ENCODE measurements around the gene ERMP1.

The ERMP1 gene

DNA sequence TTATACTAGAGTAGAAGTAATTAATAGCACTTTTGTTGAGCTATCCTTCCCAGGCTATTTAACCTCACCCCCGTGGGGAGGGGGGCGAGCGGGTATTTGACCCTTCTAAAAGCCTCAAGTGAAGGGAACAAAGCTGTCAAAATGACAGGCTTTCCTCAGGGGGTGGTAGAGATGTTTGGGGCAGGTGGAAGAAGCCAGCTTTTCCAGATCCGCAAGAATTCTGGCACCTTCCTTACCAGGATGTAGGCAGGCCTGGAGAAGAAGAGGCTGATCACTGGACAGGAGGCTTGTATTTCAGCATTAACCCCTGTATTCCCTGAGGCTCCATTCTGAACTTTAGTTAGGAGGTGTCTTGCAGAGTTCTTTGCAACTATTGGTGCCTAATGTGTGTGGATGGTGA, 31.5 kb upstream of the ERMP1 start:
- Mint-ChIP-seq H3K27me3 (no peaks in the 10 kb centered on the region), H3K4me3 (no peak overlapping the region), H3K36me3 (peaks cover 2% of the 10 kb centered on the region), H3K4me1 (no peaks in the 10 kb centered on the region), H3K9me3 (no peaks in the 10 kb centered on the region), H3K27ac (no peak overlapping the region)

DNA sequence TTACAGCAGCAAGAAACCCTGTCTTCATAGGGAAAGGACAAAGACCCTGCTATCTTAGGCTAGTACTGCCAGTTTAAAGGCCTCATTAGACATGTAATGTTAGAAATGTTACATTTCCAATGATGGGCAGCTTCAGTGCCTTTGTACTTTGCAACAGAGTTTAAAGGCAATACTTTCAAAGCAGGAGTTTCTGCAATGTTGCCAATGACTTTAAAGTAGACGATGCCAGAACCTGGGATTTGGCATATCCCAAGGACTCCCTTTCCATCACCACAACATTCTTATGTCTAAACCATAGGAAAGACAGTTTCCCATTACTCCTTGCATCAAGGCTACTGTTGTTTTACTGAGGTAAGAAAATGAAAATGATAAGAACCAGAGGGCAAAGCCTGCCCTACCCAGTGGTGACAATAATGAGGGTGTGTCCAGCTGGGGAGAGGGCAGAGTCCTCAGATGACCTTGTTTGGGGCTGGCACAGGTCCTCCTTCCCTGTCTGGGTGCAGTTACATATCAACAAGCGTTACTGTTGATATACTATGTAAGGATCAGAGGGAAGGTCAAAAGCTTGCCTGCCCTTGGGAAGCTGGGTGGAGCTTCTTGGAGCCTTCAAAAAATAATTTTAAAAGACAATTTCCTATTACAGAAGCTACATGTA, 30.3 kb upstream of the ERMP1 start:
- H3K27me3 Mint-ChIP-seq: no peaks in the 10 kb centered on the region
- H3K36me3 Mint-ChIP-seq: peaks cover 2% of the 10 kb centered on the region
- no peak overlapping the region for H3K4me3 Mint-ChIP-seq
- no peak overlapping the region for H3K27ac Mint-ChIP-seq
- no peaks in the 10 kb centered on the region for H3K4me1 Mint-ChIP-seq
- H3K9me3 Mint-ChIP-seq: no peaks in the 10 kb centered on the region

DNA sequence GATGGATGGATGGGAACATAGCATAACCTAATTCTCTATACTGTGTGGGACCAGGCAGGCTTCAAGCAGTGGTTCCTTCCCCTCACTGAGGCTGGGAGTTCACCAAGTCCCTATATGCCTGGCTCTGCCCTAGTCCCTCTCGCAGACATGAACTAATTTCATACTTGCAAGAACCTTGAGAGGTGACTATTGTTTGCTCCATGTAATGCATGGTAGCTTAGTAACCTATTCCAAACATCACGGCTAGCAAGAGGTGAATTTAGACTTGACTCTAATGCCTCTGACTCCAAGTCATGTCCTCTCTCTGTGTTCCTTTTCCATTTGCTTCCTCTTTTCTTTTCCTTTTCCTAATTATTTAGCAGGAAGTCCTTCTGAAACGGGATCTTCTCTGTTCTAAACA, 25.9 kb upstream of the ERMP1 start:
- Mint-ChIP-seq H3K27ac (no peak overlapping the region), H3K27me3 (no peaks in the 10 kb centered on the region)

GRCh38 chr9:5857928-5858327, 25.0 kb upstream of the ERMP1 start:
- H3K36me3 Mint-ChIP-seq: peaks cover 8% of the 10 kb centered on the region
- no peaks in the 10 kb centered on the region for H3K9me3 Mint-ChIP-seq
- H3K27ac Mint-ChIP-seq: no peak overlapping the region
- H3K4me3 Mint-ChIP-seq: no peak overlapping the region
- peaks cover 19% of the 10 kb centered on the region for H3K4me1 Mint-ChIP-seq
- no peaks in the 10 kb centered on the region for H3K27me3 Mint-ChIP-seq

More for the DNA sequence above, 25.9 kb upstream of the ERMP1 start:
- Mint-ChIP-seq H3K4me3 (no peak overlapping the region), H3K9me3 (no peaks in the 10 kb centered on the region), H3K4me1 (peaks cover 10% of the 10 kb centered on the region), H3K36me3 (peaks cover 8% of the 10 kb centered on the region)

GRCh38 chr9:5854063-5854790, 21.3 kb upstream of the ERMP1 start:
- H3K27ac Mint-ChIP-seq: peak overlapping the region; percentile 71
- peaks cover 46% of the 10 kb centered on the region for H3K4me1 Mint-ChIP-seq
- no peaks in the 10 kb centered on the region for H3K27me3 Mint-ChIP-seq
- no peaks in the 10 kb centered on the region for H3K9me3 Mint-ChIP-seq
- peak overlapping the region; percentile 16 for H3K4me3 Mint-ChIP-seq
- peaks cover 6% of the 10 kb centered on the region for H3K36me3 Mint-ChIP-seq

GRCh38 chr9:5853617-5854016, 20.7 kb upstream of the ERMP1 start:
- Mint-ChIP-seq H3K4me1 (peaks cover 48% of the 10 kb centered on the region), H3K27ac (peak overlapping the region; percentile 71), H3K9me3 (no peaks in the 10 kb centered on the region), H3K27me3 (no peaks in the 10 kb centered on the region), H3K4me3 (peak overlapping the region; percentile 16), H3K36me3 (peaks cover 6% of the 10 kb centered on the region)

DNA sequence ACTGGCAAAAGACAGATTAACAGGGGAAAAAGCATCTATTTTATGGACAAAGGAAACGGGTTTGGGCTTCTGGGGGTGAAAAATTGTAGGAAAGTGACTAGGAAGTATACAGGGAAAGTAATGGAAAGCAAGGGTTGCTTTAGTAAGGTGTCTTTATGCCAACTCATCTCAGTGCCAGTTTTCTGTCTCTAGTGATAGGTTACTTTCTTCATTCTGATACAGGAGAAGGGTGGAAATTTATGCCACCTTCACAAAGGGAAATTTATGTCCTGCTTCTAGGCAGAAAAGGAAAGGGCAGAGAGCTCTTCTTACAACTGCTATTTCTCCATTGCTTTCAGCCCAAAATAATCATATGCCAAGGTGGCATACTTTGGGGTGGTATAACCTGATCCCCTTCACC, 20.1 kb upstream of the ERMP1 start:
- Mint-ChIP-seq H3K27me3 (no peaks in the 10 kb centered on the region), H3K9me3 (no peaks in the 10 kb centered on the region), H3K27ac (peak overlapping the region; percentile 56), H3K36me3 (peaks cover 5% of the 10 kb centered on the region), H3K4me1 (peaks cover 54% of the 10 kb centered on the region), H3K4me3 (no peak overlapping the region)

DNA sequence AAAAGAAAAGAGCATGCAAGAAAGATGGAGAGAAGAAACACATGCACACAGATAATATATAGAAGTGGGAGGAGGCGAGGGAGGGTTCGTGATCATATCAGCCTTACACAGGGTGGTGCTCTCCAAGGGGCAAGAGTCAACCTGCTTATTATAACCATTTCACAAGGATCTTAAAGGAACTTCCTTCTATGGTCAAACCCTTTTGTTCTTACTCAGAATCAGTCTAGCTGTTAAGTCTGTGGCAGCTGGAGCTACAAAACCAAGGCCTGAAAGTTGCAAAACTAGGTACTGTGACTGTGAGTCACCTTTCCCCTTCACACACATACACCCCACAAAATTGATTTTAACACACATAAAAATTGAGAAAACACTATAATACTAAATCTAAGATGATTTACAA, 18.5 kb upstream of the ERMP1 start:
- peaks cover 61% of the 10 kb centered on the region for H3K4me1 Mint-ChIP-seq
- peak overlapping the region; percentile 87 for H3K27ac Mint-ChIP-seq
- no peaks in the 10 kb centered on the region for H3K9me3 Mint-ChIP-seq
- H3K4me3 Mint-ChIP-seq: peak overlapping the region; percentile 42
- H3K36me3 Mint-ChIP-seq: peaks cover 2% of the 10 kb centered on the region
- no peaks in the 10 kb centered on the region for H3K27me3 Mint-ChIP-seq

DNA sequence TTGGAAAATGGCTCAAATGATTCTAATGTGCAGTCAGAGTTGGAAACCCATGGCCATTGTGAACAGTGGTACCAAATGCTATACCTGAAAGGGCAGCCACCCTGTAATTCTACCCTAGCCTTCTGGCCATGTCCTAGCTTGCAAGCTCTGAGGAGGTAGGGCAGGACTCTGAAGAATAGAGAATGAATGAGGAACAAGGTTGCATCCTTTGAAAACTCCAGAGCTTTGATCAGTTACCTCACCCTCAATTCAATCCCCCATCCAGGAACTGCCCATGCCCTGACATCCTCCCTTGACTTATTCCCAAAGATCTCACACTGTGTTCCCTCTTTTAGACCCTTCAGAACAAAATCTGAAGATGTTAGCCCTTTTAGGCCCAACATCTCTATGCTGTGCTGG, 17.8 kb upstream of the ERMP1 start:
- peaks cover under 1% of the 10 kb centered on the region for H3K36me3 Mint-ChIP-seq
- H3K27ac Mint-ChIP-seq: peak overlapping the region; percentile 13
- no peak overlapping the region for H3K4me3 Mint-ChIP-seq
- H3K4me1 Mint-ChIP-seq: peaks cover 67% of the 10 kb centered on the region
- H3K9me3 Mint-ChIP-seq: no peaks in the 10 kb centered on the region
- no peaks in the 10 kb centered on the region for H3K27me3 Mint-ChIP-seq

GRCh38 chr9:5848372-5848882, 15.5 kb upstream of the ERMP1 start:
- H3K27me3 Mint-ChIP-seq: no peaks in the 10 kb centered on the region
- no peak overlapping the region for H3K4me3 Mint-ChIP-seq
- no peak overlapping the region for H3K27ac Mint-ChIP-seq
- H3K36me3 Mint-ChIP-seq: no peaks in the 10 kb centered on the region
- no peaks in the 10 kb centered on the region for H3K9me3 Mint-ChIP-seq
- peaks cover 76% of the 10 kb centered on the region for H3K4me1 Mint-ChIP-seq

DNA sequence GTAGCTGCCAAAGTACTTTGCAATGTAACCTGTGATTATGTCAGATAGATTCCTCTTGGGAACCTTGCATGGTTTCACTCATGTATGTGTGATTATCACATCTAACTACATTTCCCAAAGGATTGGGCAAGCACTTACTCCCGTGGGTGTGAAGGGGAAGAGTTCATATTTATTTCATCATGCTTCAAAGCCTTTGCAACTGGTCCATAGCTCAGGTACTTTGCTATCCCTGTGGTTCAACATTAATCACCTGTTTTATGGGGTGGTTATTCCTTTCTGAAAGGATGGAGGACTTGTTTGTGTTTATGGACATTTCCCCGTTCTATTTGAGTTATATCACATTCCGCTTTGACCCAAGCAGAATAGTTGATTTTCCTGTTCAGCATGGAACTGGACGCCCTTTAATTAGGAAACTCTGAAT, 13.6 kb upstream of the ERMP1 start:
- Mint-ChIP-seq H3K27ac (no peak overlapping the region), H3K36me3 (no peaks in the 10 kb centered on the region), H3K4me3 (no peak overlapping the region), H3K4me1 (peaks cover 76% of the 10 kb centered on the region), H3K9me3 (no peaks in the 10 kb centered on the region), H3K27me3 (no peaks in the 10 kb centered on the region)

DNA sequence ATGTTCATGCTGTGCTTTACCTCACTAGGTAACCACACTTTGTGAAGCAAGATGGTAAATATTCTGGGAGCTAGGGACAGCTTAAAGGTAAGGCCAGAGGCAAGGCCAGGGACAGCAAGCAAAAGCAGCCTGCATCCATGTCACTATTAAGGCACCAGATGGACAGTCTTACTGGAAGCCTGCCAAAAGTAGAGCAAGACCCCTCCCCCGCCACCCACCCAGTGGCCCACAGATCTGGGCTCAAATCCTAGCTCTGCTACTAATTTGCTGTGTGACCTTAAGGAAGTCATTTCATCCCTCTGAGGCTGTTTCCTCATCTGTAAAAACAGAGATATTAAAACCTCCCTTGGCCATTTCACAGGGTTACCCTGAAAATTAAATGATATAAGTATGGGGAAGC, 13.2 kb upstream of the ERMP1 start:
- no peaks in the 10 kb centered on the region for H3K27me3 Mint-ChIP-seq
- H3K36me3 Mint-ChIP-seq: no peaks in the 10 kb centered on the region
- H3K27ac Mint-ChIP-seq: peak overlapping the region; percentile 66
- no peaks in the 10 kb centered on the region for H3K9me3 Mint-ChIP-seq
- H3K4me3 Mint-ChIP-seq: no peak overlapping the region
- H3K4me1 Mint-ChIP-seq: peaks cover 76% of the 10 kb centered on the region

- peak overlapping the region; percentile 35 for H3K27ac Mint-ChIP-seq
- no peaks in the 10 kb centered on the region for H3K27me3 Mint-ChIP-seq
- H3K36me3 Mint-ChIP-seq: no peaks in the 10 kb centered on the region
- H3K9me3 Mint-ChIP-seq: no peaks in the 10 kb centered on the region
- H3K4me1 Mint-ChIP-seq: peaks cover 73% of the 10 kb centered on the region
- H3K4me3 Mint-ChIP-seq: peak overlapping the region; percentile 62
Measured at GRCh38 chr9:5845157-5845531, 12.2 kb upstream of the ERMP1 start.

- H3K4me3 Mint-ChIP-seq: peak overlapping the region; percentile 62
Measured at GRCh38 chr9:5843794-5844471, 11.0 kb upstream of the ERMP1 start.

DNA sequence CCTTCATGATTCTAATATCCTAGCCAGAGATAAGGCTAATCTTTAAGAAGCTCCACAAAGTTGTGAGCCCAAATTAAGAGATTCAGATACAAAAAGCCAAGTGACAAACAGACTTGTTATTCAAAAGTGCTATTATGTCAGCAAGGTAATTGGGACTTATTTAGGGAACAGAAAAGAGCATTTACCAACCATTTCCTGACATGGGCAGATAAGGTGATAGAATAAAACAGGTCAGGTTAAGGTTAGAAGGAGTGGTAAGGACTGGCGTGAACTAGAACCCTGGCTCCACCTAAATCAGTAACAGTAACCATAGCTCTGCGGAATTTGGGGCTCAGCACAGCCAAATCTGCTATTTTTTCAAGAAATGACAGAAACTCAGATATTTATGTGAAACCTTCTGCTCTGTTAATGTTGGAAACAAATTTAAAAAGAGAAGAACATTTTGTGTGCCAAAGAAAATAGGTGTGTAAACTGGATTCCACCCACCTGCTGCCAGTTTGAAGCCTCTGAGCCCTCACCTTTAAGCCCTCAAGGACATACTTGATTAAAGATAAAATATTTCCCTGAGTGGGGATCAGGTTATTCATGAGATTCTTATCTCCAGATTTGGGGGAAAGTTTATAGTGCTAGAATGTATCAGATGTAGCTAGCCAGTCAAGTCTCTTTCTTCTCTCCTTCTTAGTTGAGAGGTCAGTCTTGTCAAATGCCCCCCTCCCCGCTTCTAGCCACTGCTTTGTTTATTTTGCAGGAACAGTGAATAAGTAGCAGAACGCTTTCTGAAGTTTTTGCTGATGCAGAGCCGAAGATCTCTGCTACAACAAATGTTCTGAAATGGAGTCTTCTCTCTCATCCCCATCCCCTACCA, 10.2 kb upstream of the ERMP1 start:
- H3K9me3 Mint-ChIP-seq: no peaks in the 10 kb centered on the region
- peak overlapping the region; percentile 62 for H3K4me3 Mint-ChIP-seq
- no peaks in the 10 kb centered on the region for H3K36me3 Mint-ChIP-seq
- H3K4me1 Mint-ChIP-seq: peaks cover 79% of the 10 kb centered on the region
- peak overlapping the region; percentile 73 for H3K27ac Mint-ChIP-seq
- H3K27me3 Mint-ChIP-seq: no peaks in the 10 kb centered on the region

More at GRCh38 chr9:5843794-5844471, 11.0 kb upstream of the ERMP1 start:
- Mint-ChIP-seq H3K36me3 (no peaks in the 10 kb centered on the region), H3K9me3 (no peaks in the 10 kb centered on the region), H3K4me1 (peaks cover 85% of the 10 kb centered on the region), H3K27ac (peak overlapping the region; percentile 73), H3K27me3 (no peaks in the 10 kb centered on the region)
